ENCODE data around the gene FZD10. TPM values are rescaled to one million over a fixed set of nuclear protein-coding genes. Genes with fewer than 3 reads are reported as not detected.

FZD10 gene
- total and polyA plus RNA-seq, 2 of the 8 experiments (the other 6 are each of a cell fraction or from before 2014, with no cell fraction given): 0.11 to 0.60 TPM

DNA sequence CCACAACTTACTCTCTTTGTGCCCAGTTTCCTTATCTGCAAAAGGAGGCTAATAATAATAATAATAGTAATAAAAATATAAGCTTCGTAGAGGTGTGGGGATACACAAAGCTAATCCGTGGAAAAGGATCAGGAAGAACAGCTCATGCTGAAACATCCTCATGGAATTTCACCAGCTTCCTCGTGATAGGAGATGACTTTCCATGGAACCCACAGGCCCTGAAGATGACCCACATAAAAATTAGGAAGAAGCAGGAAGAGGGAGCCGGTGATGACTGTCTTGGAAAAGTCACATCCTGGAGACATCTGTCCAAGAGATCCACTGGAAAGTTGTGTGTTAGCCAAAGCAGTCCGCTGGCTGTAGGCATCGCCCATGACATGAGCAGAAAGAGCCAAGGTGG lies 31.9 kb upstream of the FZD10 start:
- H4K5ac ChIP-seq (ENCODE audit: insufficient read length, low read depth, low read length): no peak overlapping the region
- H3K14ac ChIP-seq (ENCODE audit: insufficient read length): no peak overlapping the region
- FAIRE-seq (no peak), DNase-seq (ENCODE audit: low read depth in 1 of 2, low spot score in 2 of 2) (no peak)
- WGBS, 2 experiments (ENCODE audit: extremely low coverage in 1 of 2, insufficient coverage in 1 of 2, insufficient read length in 1 of 2, insufficient replicate concordance in 2 of 2, low coverage in 1 of 2, low lambda C conversion rate in 2 of 2, missing lambda C conversion rate in 1 of 2): 79% methylated on average over 6 of the region's 6 CpGs; no CpG with 5 or more reads in 1 of the 2 experiments
- 0 out of 4 replicates have a peak, but pooled peaks cover 0 to under 1% of the 10 kb centered on the region in 2 experiments for H3K79me2 ChIP-seq (ENCODE audit: control insufficient read depth in 1 of 2, insufficient read depth in 2 of 2, low read length in 2 of 2)
- H2BK20ac ChIP-seq (ENCODE audit: low read length): no peak overlapping the region
- H4K91ac ChIP-seq (replicated peaks; ENCODE audit: insufficient read length, low read length): no peak overlapping the region
- H3K4me1 ChIP-seq (replicated peaks in 1 of 4; ENCODE audit: control insufficient read depth in 3 of 4, insufficient read depth in 4 of 4, low read length in 3 of 4): no peaks in the 10 kb centered on the region; a peak in 1 of 7 replicates
- H4K8ac ChIP-seq (ENCODE audit: extremely low read depth, insufficient read depth, low read length): no peak overlapping the region
- ChIA-PET POLR2A (ENCODE audit: partially characterized antibody) (no interaction called here), CTCF (ENCODE audit: partially characterized antibody) (interaction anchor here (0.8 to 0.9 kb wide), 2 partner anchors 103 to 205 kb away, joined by 3 to 4 read pairs; no protein-coding TSS in a partner anchor)
- H2AK5ac ChIP-seq (ENCODE audit: low read depth, low read length): 0 out of 2 replicates have a peak overlapping the region, but pooled peaks have one; percentile 39
- 0 out of 2 replicates have a peak, but pooled peaks cover 5% of the 10 kb centered on the region for H3K23me2 ChIP-seq (ENCODE audit: low read depth, low read length)
- no peak overlapping the region for H2AFZ ChIP-seq (ENCODE audit: low read length)
- no peak overlapping the region for H3K18ac ChIP-seq (ENCODE audit: extremely low read depth, low read length)
- no peak overlapping the region for H3K56ac ChIP-seq (replicated peaks; ENCODE audit: insufficient read length, low read depth, low read length)
- no peak overlapping the region for H3K4me3 ChIP-seq (ENCODE audit: extremely low read depth in 1 of 4, insufficient read depth in 2 of 4, low read depth in 3 of 4, low read length in 4 of 4)
- no peak overlapping the region for H3K27ac ChIP-seq (ENCODE audit: low read depth, low read length)
- no peak overlapping the region for H3K4me2 ChIP-seq (ENCODE audit: insufficient read depth in 1 of 2, low read depth in 2 of 2, low read length in 2 of 2)
- H3K9ac ChIP-seq (replicated peaks in 1 of 4; ENCODE audit: extremely low read depth in 1 of 4, low read depth in 3 of 4, low read length in 3 of 4): no peak overlapping the region
- no peaks in the 10 kb centered on the region for H3K79me1 ChIP-seq (ENCODE audit: low read depth, low read length)
- no peak overlapping the region for H2BK120ac ChIP-seq (replicated peaks; ENCODE audit: low read depth, low read length)
- H3K36me3 ChIP-seq (ENCODE audit: control insufficient read depth in 2 of 4, insufficient read depth in 4 of 4, low read length in 3 of 4): no peaks in the 10 kb centered on the region; a peak in 1 of 8 replicates
- H3K9me3 ChIP-seq (ENCODE audit: insufficient read depth in 2 of 2, low read depth in 1 of 2, low read length in 1 of 2): peaks cover 0 to 3% of the 10 kb centered on the region in 2 experiments; a peak in 2 of 4 replicates
- H2BK12ac ChIP-seq (ENCODE audit: low read depth, low read length): no peak overlapping the region
- H2BK15ac ChIP-seq (ENCODE audit: low read length): no peak overlapping the region
- H3K23ac ChIP-seq (ENCODE audit: insufficient read length): no peak overlapping the region
- peaks cover 0 to 7% of the 10 kb centered on the region in 2 experiments for H4K20me1 ChIP-seq (replicated peaks in 1 of 2; ENCODE audit: control insufficient read depth in 1 of 2, insufficient read depth in 2 of 2, low read length in 2 of 2)
- H3K27me3 ChIP-seq (replicated peaks in 1 of 4; ENCODE audit: control insufficient read depth in 3 of 4, extremely low read depth in 1 of 4, insufficient read depth in 3 of 4, low read length in 3 of 4): peaks cover 0 to 24% (median 10%) of the 10 kb centered on the region in 4 experiments; a peak in 6 of 7 replicates
- no peak overlapping the region for H2BK5ac ChIP-seq (ENCODE audit: low read depth, low read length)
- H3K4ac ChIP-seq (replicated peaks; ENCODE audit: insufficient read length, low read depth, low read length): no peak overlapping the region
- no peak for TF ChIP-seq TBP (IDR thresholded peaks at IDR 0.05; ENCODE audit: low read depth, low read length)
- TF ChIP-seq ASH2L (IDR thresholded peaks at IDR 0.05; ENCODE audit: low read length): no peak
- no peak for TF ChIP-seq SIRT6 (IDR thresholded peaks at IDR 0.05; ENCODE audit: low read length)
- TF ChIP-seq YY1 (IDR thresholded peaks at IDR 0.05; ENCODE audit: low read depth, low read length): no peak
- no peak for TF ChIP-seq RNF2 (IDR thresholded peaks at IDR 0.05; ENCODE audit: borderline replicate concordance, low read depth, low read length, missing control alignments, poor library complexity, severe bottlenecking)
- TF ChIP-seq CEBPB (IDR thresholded peaks at IDR 0.05; ENCODE audit: low read depth, low read length): no peak
- TF ChIP-seq KDM1A (IDR thresholded peaks at IDR 0.05; ENCODE audit: borderline replicate concordance, low read length): no peak
- TF ChIP-seq CTBP2 (IDR thresholded peaks at IDR 0.05; ENCODE audit: borderline replicate concordance, insufficient read depth, insufficient read length, low read length): no peak
- no peak for TF ChIP-seq POU5F1 (IDR thresholded peaks at IDR 0.05; ENCODE audit: low read depth, low read length)
- TF ChIP-seq RXRA (IDR thresholded peaks at IDR 0.05; ENCODE audit: insufficient read depth, low read depth, low read length): no peak
- no peak for TF ChIP-seq TEAD4 (IDR thresholded peaks at IDR 0.05; ENCODE audit: low read depth, low read length)
- no peak for TF ChIP-seq SIX5 (IDR thresholded peaks at IDR 0.05; ENCODE audit: low read depth, low read length)
- no peak for TF ChIP-seq CBX8 (IDR thresholded peaks at IDR 0.05; ENCODE audit: borderline replicate concordance, low read depth, low read length)
- TF ChIP-seq NANOG (IDR thresholded peaks at IDR 0.05; ENCODE audit: insufficient read depth, low read depth, low read length, poor library complexity, severe bottlenecking): no peak
